Thoracic aorta (tissue), 2 donors: ENCODE results near the gene CACNG5. TPM values are rescaled to one million over a fixed set of nuclear protein-coding genes. Genes with fewer than 3 reads are reported as not detected.

Experiments used
- ATAC-seq: fragments of 150-250 bp; one replicate; pipeline ENCODE4 v1.8.0; 2017; ENCODE audit warnings: low read depth; ENCODE audit not compliant: insufficient number of reproducible peaks, low FRiP score
- DNase-seq: peaks from one replicate; pipeline ENCODE4 v3.0.0-alpha.2; 2020; ENCODE audit warnings: low spot score
- H3K27ac ChIP-seq, 2 donors: fragments of 200-600 bp; sonication (generic); 1 replicate in 1 of 2; 2 replicates in 1 of 2; pipeline ENCODE4 v1.5.1; 2016; ENCODE audit warnings: mild to moderate bottlenecking in 2 of 2, moderate library complexity in 2 of 2
- H3K27me3 ChIP-seq: fragments of 200-600 bp; sonication (generic); replicated peaks from 2 replicates; pipeline ENCODE4 v1.6.0; 2016; ENCODE audit warnings: mild to moderate bottlenecking; ENCODE audit not compliant: insufficient read depth
- H3K36me3 ChIP-seq: fragments of 200-600 bp; sonication (generic); one replicate; pipeline ENCODE4 v1.5.1; 2016
- H3K4me1 ChIP-seq, 2 donors: fragments of 200-600 bp; sonication (generic); 1 replicate in 1 of 2; 2 replicates in 1 of 2; pipeline versions ENCODE4 v1.5.1 to v1.6.0; 2016; ENCODE audit warnings: low read depth in 2 of 2, mild to moderate bottlenecking in 1 of 2; ENCODE audit not compliant: control insufficient read depth in 1 of 2
- H3K4me3 ChIP-seq: fragments of 200-600 bp; sonication (generic); 2 replicates; pipeline ENCODE4 v1.5.1; 2016; ENCODE audit warnings: mild to moderate bottlenecking
- H3K9me3 ChIP-seq: fragments of 200-600 bp; sonication (generic); 2 replicates; pipeline ENCODE4 v1.5.1; 2016
- CTCF ChIP-seq: fragments of 200-600 bp; sonication (generic); IDR thresholded peaks from one replicate; pipeline ENCODE4 v1.5.1; 2019; ENCODE audit warnings: antibody characterized with exemption
- total RNA-seq, 2 donors: library from RNA; depleted of rRNA; stranded (reverse); fragments of >200 nt; gene quantifications; one replicate each; pipeline versions ENCODE4 v1.1.0 to v1.2.3, GENCODE V29; 2016

Gene CACNG5
- total RNA-seq, 2 donors from 2014 or later: not detected

- DNase-seq (no peak), ATAC-seq (no peak)
- no peak for TF ChIP-seq CTCF
- no peaks in the 10 kb centered on the region for H3K27me3 ChIP-seq
- H3K4me3 ChIP-seq: no peak overlapping the region
- H3K36me3 ChIP-seq: no peaks in the 10 kb centered on the region
- no peaks in the 10 kb centered on the region for H3K9me3 ChIP-seq
- no peak overlapping the region for H3K27ac ChIP-seq
- no peaks in the 10 kb centered on the region for H3K4me1 ChIP-seq
These were observed 28.9 kb downstream of the CACNG5 start for GRCh38 chr17:66863820-66864219.

- H3K27me3 ChIP-seq: no peaks in the 10 kb centered on the region
- no peaks in the 10 kb centered on the region for H3K4me1 ChIP-seq
- no peaks in the 10 kb centered on the region for H3K36me3 ChIP-seq
- no peak overlapping the region for H3K4me3 ChIP-seq
- ATAC-seq: no peak
- DNase-seq: no peak
- no peak overlapping the region for H3K27ac ChIP-seq
- H3K9me3 ChIP-seq: no peaks in the 10 kb centered on the region
- no peak for TF ChIP-seq CTCF
These were observed 30.2 kb downstream of the CACNG5 start for GRCh38 chr17:66865151-66865550.

GRCh38 chr17:66873962-66874361 lies 39.0 kb downstream of the CACNG5 start:
- Histone ChIP-seq H3K27me3 (no peaks in the 10 kb centered on the region), H3K27ac (no peak overlapping the region), H3K4me3 (no peak overlapping the region), H3K4me1 (no peaks in the 10 kb centered on the region), H3K36me3 (no peaks in the 10 kb centered on the region), H3K9me3 (no peaks in the 10 kb centered on the region)
- DNase-seq (no peak), ATAC-seq (no peak)
- TF ChIP-seq CTCF: no peak

- Histone ChIP-seq H3K27ac (no peak overlapping the region), H3K27me3 (no peaks in the 10 kb centered on the region), H3K36me3 (no peaks in the 10 kb centered on the region), H3K9me3 (no peaks in the 10 kb centered on the region), H3K4me3 (no peak overlapping the region), H3K4me1 (no peaks in the 10 kb centered on the region)
- ATAC-seq: no peak
- DNase-seq: no peak
- no peak for TF ChIP-seq CTCF
These were observed 50.0 kb downstream of the CACNG5 start for GRCh38 chr17:66884931-66885330.

GRCh38 chr17:66885417-66885816 lies 50.5 kb downstream of the CACNG5 start:
- H3K9me3 ChIP-seq: no peaks in the 10 kb centered on the region
- TF ChIP-seq CTCF: no peak
- H3K4me3 ChIP-seq: no peak overlapping the region
- ATAC-seq (no peak), DNase-seq (no peak)
- no peaks in the 10 kb centered on the region for H3K36me3 ChIP-seq
- H3K27ac ChIP-seq: no peak overlapping the region
- no peaks in the 10 kb centered on the region for H3K4me1 ChIP-seq
- no peaks in the 10 kb centered on the region for H3K27me3 ChIP-seq
